ENCODE measurements around the gene FGF19.
"Not testable (repeated sequence)": the region's sequence is repeated elsewhere in the genome, so short reads cannot be mapped to it uniquely, and the experiment has no call there.

The FGF19 gene

DNA sequence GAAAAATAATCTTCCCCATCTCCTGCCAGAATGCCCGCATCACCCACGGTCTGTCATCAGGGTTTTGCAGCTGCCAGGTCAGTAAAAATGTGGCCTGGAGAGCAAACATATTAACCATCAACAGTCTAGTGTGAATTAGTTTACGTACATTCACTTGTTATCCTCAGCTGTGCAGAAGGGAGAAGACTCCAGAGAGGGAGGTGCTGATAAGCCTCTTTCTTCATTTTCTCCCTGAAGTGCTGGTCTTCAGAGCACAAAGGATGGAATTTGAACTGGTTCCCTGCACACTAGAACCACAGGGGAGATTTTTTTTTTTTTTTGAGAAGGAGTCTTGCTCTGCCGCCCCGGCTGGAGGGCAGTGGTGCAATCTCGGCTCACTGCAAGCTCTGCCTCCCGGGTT is 8.2 kb downstream of the FGF19 start:
- DNase-seq = no peak

DNA sequence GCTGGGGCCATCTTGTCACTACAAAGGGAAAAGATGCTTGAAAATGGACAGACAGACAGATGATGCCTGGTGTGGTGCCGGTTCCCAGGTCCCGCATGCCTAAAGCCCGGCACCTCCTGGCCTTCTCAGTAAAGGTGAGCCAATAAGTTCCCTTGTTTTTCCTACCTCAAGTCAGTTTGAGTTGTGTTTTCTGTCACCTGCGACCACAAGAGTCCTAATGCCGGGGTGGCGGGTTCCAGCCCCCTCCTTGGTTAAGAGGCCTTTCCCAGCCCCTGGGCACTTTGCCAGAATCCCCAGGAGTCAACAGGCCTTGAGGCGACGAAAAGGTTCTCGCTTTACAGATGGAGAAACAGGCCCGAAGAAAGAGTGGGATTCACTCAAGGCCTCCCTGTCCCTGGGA is 9.0 kb downstream of the FGF19 start:
- peak; percentile 25 for DNase-seq

DNA sequence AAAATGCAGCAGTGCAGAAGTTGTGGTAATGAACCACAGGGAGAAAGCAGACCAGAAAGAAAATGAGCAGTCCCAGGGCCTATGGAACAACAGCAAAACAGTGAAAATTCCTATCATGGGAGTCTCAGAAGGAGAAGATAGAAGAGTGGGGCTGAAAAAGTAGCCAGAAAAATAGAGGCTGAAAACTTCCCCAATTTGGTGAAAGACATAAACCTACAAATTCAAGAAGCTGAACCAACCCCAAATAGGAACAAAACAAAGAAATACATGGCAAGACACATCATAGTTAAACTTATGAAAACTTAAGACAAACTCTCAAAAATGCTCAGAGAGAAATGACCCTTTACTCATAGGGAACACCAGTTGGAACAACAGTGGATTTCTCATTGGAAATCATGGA is 11.4 kb downstream of the FGF19 start:
- DNase-seq = no peak

DNA sequence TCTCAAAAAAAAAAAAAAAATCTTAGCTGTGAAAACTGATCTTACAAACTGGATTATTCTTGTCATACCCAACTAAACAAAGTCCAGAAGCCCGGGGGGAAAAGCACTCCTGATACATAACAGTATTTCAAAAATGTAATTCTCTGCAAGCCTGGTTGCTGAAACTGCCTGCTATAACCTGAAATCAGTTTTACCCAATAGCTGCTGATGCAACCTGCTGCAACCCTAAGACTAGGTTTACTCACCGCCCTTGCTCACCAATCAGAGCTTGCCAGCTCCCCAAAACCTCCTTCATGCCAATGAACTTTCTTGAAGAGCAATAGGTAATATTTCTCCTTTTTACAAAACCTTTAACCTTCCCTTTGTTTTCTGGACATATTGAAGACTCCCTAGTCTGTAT is 12.4 kb downstream of the FGF19 start:
- DNase-seq = no peak

DNA sequence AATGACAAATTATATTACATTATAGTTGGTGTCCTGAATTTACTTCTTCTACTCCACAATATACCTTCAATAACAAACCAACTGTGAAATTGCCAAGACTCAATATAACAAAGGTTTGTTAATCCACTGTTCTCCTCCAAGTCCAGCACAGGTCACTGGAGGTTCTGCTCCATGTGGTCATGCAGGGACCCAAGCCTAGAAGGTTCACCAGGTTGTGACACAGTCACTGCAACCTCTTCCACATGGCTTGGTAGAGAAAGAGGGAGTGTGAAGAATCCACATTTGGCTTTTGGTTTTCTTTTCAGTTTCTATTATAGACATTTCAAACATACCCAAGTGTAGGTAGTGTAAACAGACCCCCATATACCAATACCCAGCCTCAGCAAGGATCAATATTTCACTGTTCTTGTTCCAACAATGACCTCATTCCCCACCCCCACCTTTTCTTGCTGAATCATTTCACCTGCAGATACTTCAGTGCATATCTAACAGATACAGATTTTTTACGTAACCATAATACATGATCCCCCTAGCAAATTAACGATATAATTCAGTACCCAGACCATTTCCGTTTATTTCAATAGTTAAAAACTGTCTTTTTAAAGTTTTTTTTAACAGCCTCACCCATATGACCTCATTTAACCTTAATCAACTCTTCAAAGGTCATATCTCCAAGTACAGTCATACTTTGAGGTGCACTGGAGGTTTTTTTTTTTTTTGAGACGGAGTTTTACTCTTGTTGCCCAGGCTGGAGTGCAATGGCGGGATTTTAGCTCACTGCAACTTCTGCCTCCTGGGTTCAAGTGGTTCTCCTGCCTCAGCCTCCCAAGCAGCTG is 14.1 kb downstream of the FGF19 start:
- DNase-seq = no peak

DNA sequence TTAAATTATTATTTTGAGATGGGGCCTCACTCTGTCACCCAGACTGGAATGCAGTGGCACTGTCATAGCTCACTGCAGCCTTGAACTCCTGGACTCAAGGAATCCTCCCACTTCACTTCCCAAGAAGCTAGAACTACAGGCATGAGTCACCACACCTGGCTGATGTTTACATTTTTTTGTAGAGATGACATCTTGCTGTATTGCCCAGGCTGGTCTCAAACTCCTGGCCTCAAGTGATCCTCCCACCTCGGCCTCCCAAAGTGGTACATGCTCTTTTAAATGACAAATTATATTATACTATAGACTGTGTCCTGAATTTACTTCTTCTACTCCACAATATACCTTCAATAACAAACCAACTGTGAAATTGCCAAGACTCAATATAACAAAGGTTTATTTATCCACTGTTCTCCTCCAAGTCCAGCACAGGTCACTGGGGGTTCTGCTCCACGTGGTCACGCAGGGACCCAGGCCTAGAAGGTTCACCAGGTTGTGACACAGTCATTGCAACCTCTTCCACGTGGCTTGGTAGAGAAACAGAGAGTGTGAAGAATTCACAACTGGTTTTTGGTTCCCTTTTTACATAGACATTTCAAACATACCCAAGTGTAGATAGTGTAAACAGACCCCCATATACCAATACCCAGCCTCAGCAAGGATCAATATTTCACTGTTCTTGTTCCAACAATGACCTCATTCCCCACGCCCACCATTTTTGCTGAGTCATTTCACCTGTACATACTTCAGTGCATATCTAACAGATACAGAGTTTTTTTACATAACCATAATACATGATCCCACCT is 15.7 kb downstream of the FGF19 start:
- not testable (repeated sequence) for DNase-seq

DNA sequence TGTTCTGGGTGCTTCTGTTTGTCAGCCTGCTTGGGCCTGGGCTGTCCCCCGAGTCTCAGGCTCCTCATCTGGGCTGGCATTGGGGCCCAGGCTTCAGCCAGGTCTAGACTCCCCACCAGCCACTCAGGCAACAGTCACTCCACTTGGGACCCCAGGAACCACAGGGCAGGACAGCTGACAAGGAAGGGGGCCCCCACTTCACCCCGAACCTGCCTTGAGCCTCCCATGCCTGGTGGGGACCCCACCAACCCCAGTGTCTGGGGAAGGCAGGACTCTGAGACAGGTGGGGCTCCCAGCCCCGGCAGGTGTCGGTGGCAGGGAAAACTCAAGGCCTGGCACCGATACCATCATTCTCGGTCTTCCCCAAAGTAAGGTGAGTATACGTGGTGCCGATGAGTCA is 17.0 kb downstream of the FGF19 start:
- DNase-seq = no peak

DNA sequence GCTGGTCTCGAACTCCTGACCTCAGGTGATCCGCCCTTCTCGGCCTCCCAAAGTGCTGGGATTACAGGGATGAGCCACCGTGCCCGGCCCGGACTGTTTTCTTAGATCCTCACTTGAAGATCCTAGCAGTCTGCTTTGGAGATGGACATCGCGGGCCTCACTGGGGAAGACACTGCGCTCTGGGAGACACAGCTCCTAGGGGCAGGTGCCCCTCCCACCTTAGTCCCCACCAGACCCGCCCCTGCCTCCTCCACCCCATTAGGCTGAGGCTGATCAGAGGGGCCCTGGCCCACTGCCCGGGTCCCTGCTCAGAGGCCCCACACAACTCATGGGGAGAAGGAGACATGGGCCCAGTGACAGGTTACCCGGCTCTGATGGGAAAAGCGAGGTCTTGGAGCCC is 17.4 kb downstream of the FGF19 start:
- no peak for DNase-seq

DNA sequence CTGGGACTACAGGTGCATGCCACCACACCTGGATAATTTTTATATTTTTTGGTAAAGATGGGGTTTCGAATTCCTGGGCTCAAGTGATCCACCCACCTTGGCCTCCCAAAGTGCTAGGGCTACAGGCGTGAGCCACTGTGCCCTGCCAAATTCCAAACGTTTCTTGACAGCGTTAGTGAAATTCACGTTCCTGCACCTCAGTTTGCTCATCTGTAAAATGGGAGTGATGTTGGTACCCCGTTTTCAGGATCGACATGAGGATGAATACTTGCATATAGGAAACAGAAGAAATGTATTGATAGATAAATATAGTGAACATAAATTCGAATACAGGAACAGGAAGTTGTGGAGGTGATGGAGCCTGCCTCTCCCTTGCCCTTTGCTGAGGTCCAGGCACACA is 18.5 kb downstream of the FGF19 start:
- no peak for DNase-seq

DNA sequence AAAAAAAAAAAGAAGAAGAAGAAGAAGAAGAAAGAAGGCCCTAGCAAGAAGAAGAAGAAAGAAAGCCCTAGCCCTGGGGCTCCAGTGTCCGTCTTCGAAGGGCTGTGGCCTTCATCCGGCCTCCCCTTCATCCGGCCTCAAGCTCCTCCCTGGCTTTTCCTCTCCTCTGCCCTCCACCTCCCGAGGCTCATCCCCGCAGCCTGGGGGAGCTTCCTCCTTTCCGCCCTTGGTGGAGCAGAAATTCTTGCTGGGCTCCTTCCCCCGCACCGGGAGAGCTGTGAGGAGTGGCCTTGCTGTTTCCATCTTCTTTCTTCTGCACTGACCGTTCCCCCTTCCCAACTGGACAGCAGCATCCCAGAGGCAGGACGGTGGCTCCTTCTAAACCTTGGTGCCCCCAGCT is 19.2 kb downstream of the FGF19 start:
- DNase-seq = no peak

DNA sequence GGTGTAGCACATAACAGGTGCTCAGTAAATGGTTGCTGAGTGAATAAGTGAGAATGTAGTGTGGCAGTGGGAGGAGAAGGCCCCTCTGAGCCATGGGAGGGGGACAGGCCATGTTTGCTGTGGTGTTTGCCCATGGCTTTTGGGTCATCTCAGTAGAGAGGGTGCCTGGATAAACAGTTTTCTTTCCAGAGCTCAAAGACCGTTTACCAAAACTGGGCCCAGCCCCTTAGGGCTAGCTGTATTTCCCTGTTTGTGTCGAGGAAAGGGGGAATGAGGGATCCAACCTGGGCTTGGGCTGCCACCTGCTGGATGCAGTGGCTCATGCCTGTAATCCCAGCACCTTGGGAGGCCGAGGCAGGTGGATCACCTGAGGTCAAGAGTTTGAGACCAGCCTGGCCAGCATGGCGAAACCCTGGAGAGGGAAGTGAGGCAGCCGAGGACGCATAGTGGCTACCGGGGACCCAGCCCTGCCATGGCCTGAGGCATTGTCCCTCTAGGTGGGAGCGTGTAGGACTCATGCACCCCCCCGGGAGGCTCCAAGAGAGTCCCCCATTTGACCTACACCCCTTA is 20.0 kb downstream of the FGF19 start:
- DNase-seq = no peak

DNA sequence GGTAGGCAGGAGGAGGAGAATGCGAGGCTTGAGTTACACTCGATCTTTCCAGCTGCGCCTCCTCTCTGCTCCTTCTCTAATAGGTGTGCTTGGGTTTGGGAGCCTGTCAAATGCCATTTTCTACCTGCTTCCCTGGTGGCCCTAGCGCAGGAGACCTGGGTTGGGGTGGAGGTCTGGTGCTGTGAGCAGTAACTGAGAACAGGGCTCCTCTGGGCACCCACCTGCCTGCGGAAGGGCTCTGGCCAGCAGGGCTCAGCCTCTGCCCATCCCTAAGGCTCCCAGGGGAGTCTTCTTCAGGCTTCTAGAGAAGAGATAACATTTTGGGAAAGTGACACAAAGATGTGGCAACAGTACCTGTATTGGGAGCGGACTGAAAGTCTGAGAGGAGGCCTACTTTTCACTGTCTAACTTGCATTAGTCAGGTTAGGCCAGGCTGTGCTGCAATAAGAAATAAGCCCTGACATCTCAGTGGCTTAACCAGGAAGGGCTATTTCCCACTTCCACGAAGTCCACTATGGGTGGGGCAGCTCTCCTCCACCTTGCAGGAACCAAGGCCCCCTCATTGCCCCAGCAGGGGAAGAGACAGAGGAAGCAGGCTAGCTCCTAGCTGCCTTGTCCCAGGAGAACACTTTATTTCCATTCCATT is 21.0 kb downstream of the FGF19 start:
- DNase-seq = no peak

DNA sequence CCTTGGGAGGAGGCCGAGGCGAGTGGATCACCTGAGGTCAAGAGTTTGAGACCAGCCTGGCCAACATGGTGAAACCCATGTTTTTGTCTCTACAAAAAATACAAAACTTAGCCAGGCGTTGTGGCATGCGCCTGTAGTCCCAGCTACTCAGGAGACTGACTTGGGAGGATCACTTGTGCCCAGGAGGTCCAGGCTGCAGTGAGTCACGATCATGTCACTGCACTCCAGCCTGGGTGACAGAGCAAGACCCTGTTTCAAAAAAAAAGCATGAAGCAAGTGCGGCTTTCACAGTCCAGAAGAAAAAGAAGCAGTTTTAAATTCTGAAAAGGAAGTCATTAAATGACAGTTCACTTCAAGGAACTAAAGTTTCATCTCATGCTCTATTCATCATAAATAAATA is 21.6 kb downstream of the FGF19 start:
- no peak for DNase-seq

DNA sequence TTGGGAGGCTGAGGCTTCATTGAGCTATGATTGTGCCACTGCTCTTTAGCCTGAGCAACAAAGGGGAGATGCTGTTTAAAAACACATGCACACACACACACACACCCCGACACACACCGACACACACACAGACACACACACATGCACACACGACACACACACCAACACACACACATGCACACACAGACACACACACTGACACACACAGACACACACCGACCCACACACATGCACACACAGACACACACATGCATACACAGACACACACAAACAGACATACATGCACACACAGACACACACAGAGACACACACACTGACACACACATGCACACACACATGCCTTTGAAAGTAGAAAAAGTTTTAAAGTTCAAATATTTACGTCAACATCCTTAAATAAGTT is 23.1 kb downstream of the FGF19 start:
- DNase-seq = no peak

DNA sequence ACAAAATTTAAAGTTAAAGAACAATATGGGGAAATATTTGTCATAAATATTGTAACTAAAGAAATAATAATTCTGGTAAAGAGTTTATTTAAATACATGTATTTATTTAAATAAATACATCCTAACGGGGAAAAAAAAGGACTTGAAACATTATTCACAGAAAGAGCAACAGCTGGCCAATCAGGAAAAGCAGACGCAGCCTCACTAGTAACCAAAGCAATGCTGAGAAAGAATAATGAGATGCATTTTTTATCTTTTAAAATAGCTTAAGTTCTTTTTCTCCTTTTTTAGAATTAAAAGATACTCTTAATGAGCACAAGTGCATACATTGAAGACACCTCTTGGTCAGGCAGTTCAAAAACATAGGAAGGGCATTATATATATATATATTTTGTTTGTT is 26.1 kb downstream of the FGF19 start:
- DNase-seq = no peak

DNA sequence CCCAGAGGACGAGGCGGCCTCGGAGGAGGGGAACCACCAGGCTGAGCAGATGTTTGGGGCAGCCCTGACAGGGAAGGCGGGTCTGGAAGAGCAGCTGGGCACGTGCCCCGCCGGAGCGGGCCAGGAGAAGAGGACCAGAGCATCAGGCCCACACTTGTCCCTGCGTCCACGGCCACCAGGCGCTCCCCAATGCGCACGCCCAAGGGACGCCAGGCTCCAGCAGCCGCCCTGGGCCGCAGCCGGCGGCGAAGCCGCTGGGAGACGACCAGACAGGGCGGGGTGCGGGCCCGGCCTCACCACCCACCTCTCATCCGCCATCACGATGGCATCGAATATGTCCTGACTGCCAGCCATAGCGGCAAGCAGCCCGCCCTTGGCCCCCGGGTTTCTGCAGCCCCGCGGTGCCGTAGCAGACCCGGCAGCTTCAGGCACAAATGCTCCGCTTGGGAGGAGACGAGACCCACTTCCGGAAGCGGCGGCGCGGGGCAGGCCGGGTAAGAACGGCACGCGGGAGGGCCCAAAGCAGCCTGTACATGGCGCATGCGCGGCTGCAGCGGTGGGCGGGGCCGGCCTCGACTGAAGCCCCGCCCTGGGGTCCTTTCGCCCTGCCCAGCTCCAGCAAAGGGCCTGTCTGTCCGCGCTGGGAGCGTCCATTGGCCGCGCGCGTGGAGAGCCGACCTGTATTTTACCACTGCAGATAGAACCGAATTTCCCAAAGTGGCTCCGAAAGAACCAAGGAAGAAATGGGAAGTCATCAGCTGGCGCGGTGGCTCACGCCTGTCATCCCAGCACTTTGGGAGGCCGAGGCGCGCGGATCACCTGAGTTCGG is 28.7 kb downstream of the FGF19 start, which contains the start of gene LTO1:
Gene LTO1, minus strand, starts transcription at position 468 of the 829 bp plus-strand sequence. Its CDS starts 114 bp downstream, at position 354.
- DNase-seq = peak; percentile 89

DNA sequence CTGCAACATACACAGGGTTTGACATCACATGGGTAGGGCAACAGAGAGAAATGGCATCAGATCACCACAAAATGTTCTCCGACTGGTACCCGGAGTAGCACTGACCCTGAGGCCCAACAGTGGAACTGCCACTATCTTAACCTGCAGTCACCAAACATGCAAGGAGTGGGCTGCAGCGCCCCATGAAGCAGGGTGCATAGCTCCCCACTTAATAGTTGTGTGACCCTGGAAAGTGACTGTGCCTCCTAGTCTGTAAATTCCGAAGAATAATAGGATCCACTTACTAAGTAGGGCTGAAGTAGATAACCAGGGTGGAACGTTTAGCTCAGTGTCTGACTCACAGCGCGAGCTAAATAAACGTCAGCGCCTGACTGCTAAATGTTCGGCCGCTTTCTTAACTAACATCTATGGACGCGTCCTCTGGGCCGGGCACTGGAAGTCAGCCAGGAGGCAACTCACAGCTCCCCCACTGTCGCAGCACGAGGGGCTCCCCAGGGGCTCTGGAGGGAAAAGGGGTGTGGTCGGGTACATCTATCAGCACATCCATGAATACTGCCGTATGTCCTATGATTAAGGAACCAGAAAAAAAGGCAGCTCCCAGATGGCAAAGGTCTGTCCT is 29.4 kb downstream of the FGF19 start:
- DNase-seq = peak; percentile 89

DNA sequence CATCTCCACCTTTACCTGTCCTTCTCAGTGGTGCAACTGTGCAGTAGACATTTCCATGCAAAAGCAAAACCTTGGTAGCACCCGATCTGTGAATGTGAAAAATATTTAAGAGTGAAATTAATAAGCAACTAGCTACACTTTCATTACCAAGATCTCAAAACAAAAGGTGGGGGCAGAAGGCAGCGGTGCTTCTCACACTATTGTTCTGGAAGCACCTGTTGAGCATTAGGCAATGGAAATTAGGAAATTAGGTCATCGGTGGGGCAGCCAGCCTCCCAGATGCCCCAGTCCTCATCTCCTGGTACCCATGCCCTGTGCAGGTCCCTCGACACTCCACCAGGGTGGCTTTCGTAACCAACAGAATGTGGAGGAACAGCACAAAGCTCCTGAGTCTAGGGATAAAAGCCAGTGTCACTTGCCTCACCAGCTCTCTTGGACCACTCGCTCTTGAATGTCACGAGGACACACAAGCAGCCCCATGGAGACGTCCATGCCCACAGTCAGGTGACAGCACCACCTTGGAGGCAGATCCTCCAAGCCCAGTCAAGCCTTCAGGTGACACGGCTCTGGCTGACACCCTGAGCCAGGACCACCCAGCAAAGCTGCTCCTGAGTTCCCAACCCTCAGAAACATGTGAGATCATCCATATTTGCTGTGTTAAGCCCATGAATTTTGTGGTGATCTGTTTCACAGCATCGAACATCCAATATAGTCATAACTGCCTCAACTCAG is 31.9 kb downstream of the FGF19 start:
- DNase-seq = no peak

DNA sequence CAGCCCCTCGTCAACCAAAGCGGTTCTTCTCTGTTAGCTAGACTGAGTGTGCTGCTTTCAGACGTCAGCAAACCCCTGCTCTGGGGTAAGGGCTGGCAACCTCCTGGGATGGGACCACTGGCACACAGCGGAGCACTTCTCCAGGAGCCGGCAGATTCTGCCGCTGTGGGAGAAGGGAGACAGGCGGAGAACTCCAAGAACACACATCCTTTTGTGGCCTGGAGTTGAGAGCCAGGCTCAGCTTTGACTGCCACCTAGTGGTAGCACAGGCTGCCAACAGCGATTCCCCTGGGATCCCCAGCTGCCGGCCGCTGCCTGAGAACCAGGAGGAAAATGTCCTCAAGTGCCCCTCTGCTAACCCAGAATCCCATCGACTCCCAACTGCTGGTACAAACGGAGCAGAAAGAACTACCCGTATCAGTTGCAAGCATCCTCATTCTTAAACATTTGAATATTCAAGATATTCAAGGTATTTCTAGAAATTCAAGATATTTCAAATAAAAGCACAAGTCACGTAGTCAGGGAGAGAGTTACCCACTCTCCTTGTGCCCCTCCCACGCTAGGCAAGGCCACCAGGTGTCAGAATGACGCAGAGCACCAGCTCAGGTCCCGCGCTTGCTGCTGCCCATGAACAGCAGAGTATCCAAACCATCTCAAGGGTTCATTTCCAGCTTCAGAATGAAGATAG is 33.5 kb downstream of the FGF19 start:
- peak; percentile 50 for DNase-seq

DNA sequence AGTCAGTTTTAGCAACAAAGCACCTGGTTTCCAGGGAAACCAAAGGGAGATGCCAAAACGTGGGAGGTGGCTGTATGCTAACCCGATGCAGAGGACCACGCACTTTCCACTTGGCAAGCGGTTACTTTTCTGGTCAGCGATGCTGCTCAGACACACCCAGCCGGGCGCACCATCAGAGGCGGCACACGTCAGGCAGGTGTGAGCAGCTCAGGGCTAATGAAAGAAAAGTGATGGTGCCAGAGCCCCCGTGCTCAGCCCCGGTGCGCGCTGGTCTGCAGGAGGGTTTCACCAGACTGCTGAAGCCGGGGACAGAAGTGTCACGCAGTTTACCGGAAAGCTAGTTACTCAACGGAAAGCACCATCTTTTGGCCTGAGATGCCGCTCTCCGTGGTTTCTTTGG is 34.3 kb downstream of the FGF19 start:
- no peak for DNase-seq

All from NCI-H2171 (cell line).